Endothelial cell of umbilical vein (primary cell): ENCODE data around the gene CHEK2. TPM values are rescaled to one million over a fixed set of nuclear protein-coding genes. Genes with fewer than 3 reads are reported as not detected.

Experiments
- BruUV-seq: library from RNA; stranded (reverse); fragments of 400-500 nt; replicated peaks from 2 replicates; lab custom pipeline; 2021; lab: Mats Ljungman, UMichigan
- CTCF ChIA-PET: fragments of 300-600, 350-600 bp; sonication (Branson Sonifier 250); formaldehyde crosslinking; loops from one replicate; lab custom pipeline; 2021; ENCODE audit warnings: antibody characterized with exemption, inconsistent platforms; lab: Charles Lee
- POLR2A ChIA-PET: fragments of 300-600, 350-600 bp; sonication (Branson Sonifier 250); formaldehyde crosslinking; loops from one replicate; lab custom pipeline; 2021; ENCODE audit warnings: antibody characterized with exemption, inconsistent platforms; lab: Charles Lee
- DNase-seq: peaks from one replicate; pipeline ENCODE4 v3.0.0-alpha.2; 2011; ENCODE audit warnings: low read depth, low spot score
- FAIRE-seq: peaks from 2 replicates; lab custom pipeline; 2011; peaks lifted over from hg19 to GRCh38; lab: Jason Lieb, UNC
- H2AFZ ChIP-seq: 2 replicates; pipeline ENCODE4 v1.6.0; 2012; ENCODE audit warnings: low read depth, low read length, control low read depth, inconsistent platforms
- H3K27ac ChIP-seq: 2 replicates; pipeline ENCODE4 v1.5.1; 2011; ENCODE audit warnings: low read depth, mild to moderate bottlenecking, control low read depth, low read length, moderate library complexity; ENCODE audit not compliant: insufficient read depth
- H3K27me3 ChIP-seq, 2 experiments: 2 replicates each; pipeline versions ENCODE4 v1.6.0 to v1.6.1; 2011; ENCODE audit warnings: low read length in 2 of 2, mixed read lengths in 1 of 2; ENCODE audit not compliant: control insufficient read depth in 2 of 2, insufficient read depth in 2 of 2
- H3K36me3 ChIP-seq, 2 experiments: 2 replicates in 1 of 2; 3 replicates in 1 of 2; pipeline ENCODE4 v1.5.1; 2011; ENCODE audit warnings: low read length in 2 of 2, mild to moderate bottlenecking in 1 of 2, moderate library complexity in 1 of 2; ENCODE audit not compliant: control insufficient read depth in 2 of 2, insufficient read depth in 2 of 2; ENCODE audit errors: extremely low read depth in 1 of 2
- H3K4me1 ChIP-seq: 3 replicates; pipeline ENCODE4 v1.5.1; 2011; ENCODE audit warnings: mild to moderate bottlenecking, low read length; ENCODE audit not compliant: control insufficient read depth, insufficient read depth; ENCODE audit errors: extremely low read depth
- H3K4me2 ChIP-seq: 2 replicates; pipeline ENCODE4 v1.6.1; 2011; ENCODE audit warnings: low read length, control low read depth, mixed read lengths; ENCODE audit not compliant: insufficient read depth
- H3K4me3 ChIP-seq, 3 experiments: fragments of 200-600 bp in 1 of 3; sonication (generic), shearing (Covaris generic) in 1 of 3; replicated peaks in 1 of 3; 2 replicates each; pipeline ENCODE4 v1.5.1; 2011 to 2016; ENCODE audit warnings: control low read depth in 3 of 3, low read length in 3 of 3, mild to moderate bottlenecking in 2 of 3, inconsistent platforms in 1 of 3, low read depth in 1 of 3, moderate library complexity in 1 of 3; ENCODE audit not compliant: insufficient read depth in 1 of 3
- H3K79me2 ChIP-seq: 2 replicates; pipeline ENCODE4 v1.6.0; 2012; ENCODE audit warnings: low read length, inconsistent platforms; ENCODE audit not compliant: control insufficient read depth, insufficient read depth
- H3K9ac ChIP-seq: replicated peaks from 2 replicates; pipeline ENCODE3; 2011; ENCODE audit warnings: low read length, control low read depth; ENCODE audit not compliant: insufficient read depth; ENCODE audit errors: extremely low read depth
- H3K9me1 ChIP-seq: replicated peaks from 3 replicates; pipeline ENCODE4 v1.6.0; 2011; ENCODE audit warnings: mild to moderate bottlenecking, low read length; ENCODE audit not compliant: control insufficient read depth, insufficient read depth; ENCODE audit errors: extremely low read depth
- H3K9me3 ChIP-seq: replicated peaks from 2 replicates; pipeline ENCODE4 v1.5.1; 2012; ENCODE audit warnings: low read length, inconsistent platforms; ENCODE audit not compliant: control insufficient read depth, insufficient read depth
- H4K20me1 ChIP-seq: replicated peaks from 2 replicates; pipeline ENCODE3; 2011; ENCODE audit warnings: mild to moderate bottlenecking, low read length; ENCODE audit not compliant: control insufficient read depth, insufficient read depth; ENCODE audit errors: extremely low read depth
- EZH2 ChIP-seq: IDR thresholded peaks from 2 replicates; pipeline ENCODE4 v1.6.1; 2012; ENCODE audit warnings: borderline replicate concordance, low read depth, mild to moderate bottlenecking, moderate library complexity, low read length, inconsistent platforms; ENCODE audit not compliant: severe bottlenecking
- FOS ChIP-seq: IDR thresholded peaks from 2 replicates; pipeline ENCODE4 v1.6.1; 2011; ENCODE audit warnings: mild to moderate bottlenecking, low read length, moderate library complexity, borderline replicate concordance; ENCODE audit not compliant: insufficient read depth
- GATA2 ChIP-seq: IDR thresholded peaks from 2 replicates; pipeline ENCODE4 v1.7.0; 2011; ENCODE audit warnings: low read depth, mild to moderate bottlenecking, moderate library complexity, mixed read lengths, low read length; ENCODE audit not compliant: insufficient read length, insufficient read depth
- JUN ChIP-seq: IDR thresholded peaks from 2 replicates; pipeline ENCODE4 v1.6.1; 2011; ENCODE audit warnings: borderline replicate concordance, low read depth; ENCODE audit not compliant: insufficient read length, insufficient read depth
- MYC ChIP-seq: IDR thresholded peaks from one replicate; pipeline ENCODE4 v1.6.1; 2011; ENCODE audit warnings: mild to moderate bottlenecking, low read depth, low read length
- POLR2AphosphoS5 ChIP-seq: IDR thresholded peaks from 2 replicates; pipeline ENCODE4 v1.6.1; 2012; ENCODE audit warnings: low read depth, mild to moderate bottlenecking, control low read depth, low read length, moderate library complexity; ENCODE audit not compliant: insufficient read depth
- dilution Hi-C: fragments of 300-500 bp; cut with MboI; formaldehyde crosslinking; loops from one replicate; pipeline ENCODE4 v1.15.0; 2019; ENCODE audit warnings: low sequenced_read_pairs; ENCODE audit not compliant: extremely low pct_ligation_motif_present
- intact Hi-C: fragments of 100-400 bp; cut with micrococcal nuclease; formaldehyde crosslinking; loops from one replicate; pipeline ENCODE4 v1.10.0; 2022
- polyA plus RNA-seq, 4 experiments: library from polyadenylated mRNA; depleted of rRNA in 3 of 4; stranded (reverse) in 3 of 4; unstranded in 1 of 4; fragments of >200 nt; gene quantifications; 2 replicates each; pipeline versions ENCODE4 v1.2.1 to v1.2.3, GENCODE V29; 2011 to 2012; ENCODE audit warnings: missing spikeins in 1 of 4
- total RNA-seq: library from RNA; stranded (reverse); gene quantifications from 2 replicates; pipeline ENCODE4 v1.2.3, GENCODE V29; 2021
- TF ChIP-seq, protein P1 (sequence below): IDR thresholded peaks from 2 replicates; pipeline ENCODE4 v1.6.1; 2011; ENCODE audit not compliant: insufficient read depth, insufficient read length

Gene CHEK2
- total and polyA plus RNA-seq, 2 donors (not counting 3 experiments of a cell fraction or from before 2014, with no cell fraction given) = 24.6 to 24.9 TPM

DNA sequence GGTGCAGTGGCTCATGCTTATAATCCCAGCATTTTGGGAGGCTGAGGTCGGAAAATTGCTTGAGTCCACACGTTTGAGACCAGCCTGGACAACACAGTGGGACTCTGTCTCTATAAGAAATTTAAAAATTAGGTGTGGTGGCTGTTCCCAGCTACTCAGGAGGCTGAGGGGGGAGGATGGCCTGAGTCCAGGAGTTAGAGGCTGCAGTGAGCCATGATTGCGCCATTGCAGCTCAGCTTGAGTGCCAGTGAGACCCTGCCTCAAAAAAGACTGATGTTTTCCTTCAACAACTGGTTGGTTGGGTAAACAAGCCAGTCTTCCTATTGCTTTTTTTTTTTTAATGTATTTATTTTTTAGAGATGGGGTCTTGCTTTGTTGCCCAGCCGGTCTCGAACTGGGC lies 49.5 kb upstream of the CHEK2 start:
- FAIRE-seq (no peak), DNase-seq (no peak)
- ChIA-PET CTCF (interaction anchor here (1.4 to 4.6 kb wide), 3 partner anchors 38 to 454 kb away, joined by 4 to 34 read pairs (median 5); no protein-coding TSS in a partner anchor), POLR2A (interaction anchor here (0.7 kb wide), 2 partner anchors 9 to 600 kb away, joined by 4 to 5 read pairs; partner anchors contain the start of gene XBP1)
- Histone ChIP-seq H3K27ac (no peak overlapping the region), H4K20me1 (peaks cover 11% of the 10 kb centered on the region), H3K4me2 (no peak overlapping the region), H3K9ac (no peak overlapping the region), H3K9me1 (no peaks in the 10 kb centered on the region), H3K4me3 (no peak overlapping the region), H3K79me2 (peaks cover 17% of the 10 kb centered on the region), H3K36me3 (peaks cover 23 to 27% of the 10 kb centered on the region in 2 experiments), H3K9me3 (no peaks in the 10 kb centered on the region), H3K4me1 (no peaks in the 10 kb centered on the region), H3K27me3 (no peaks in the 10 kb centered on the region), H2AFZ (no peak overlapping the region)
- intact Hi-C loops = no loop called here
- TF ChIP-seq MYC (no peak), EZH2 (no peak)
- BruUV-seq = no TSS peak
- dilution Hi-C loops = no loop called here

DNA sequence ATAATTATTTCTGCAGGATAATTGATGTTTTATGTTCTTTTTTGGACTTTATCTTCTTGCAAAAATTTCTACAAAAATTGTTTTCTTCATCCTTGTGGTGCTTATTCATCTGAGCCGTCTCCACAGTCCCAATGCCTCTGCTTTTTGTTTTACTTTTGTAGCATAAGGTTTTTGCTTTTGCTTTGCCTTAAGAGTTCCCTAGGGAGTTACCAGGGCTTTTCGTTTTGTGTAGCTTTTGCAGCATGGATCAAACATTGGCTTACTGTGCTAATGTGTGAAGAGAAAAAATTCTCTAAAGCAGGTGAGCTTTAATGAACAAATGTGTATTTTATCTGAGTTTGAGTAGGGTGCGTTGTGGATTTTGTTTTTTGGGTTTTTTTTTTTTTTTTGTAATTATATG lies 47.0 kb upstream of the CHEK2 start:
- H3K27me3 ChIP-seq = no peaks in the 10 kb centered on the region
- intact Hi-C loops = no loop called here
- H3K9ac ChIP-seq = no peak overlapping the region
- dilution Hi-C loops = no loop called here
- H3K4me2 ChIP-seq = no peak overlapping the region
- no peak overlapping the region for H3K27ac ChIP-seq
- H3K4me3 ChIP-seq = no peak overlapping the region
- no peaks in the 10 kb centered on the region for H4K20me1 ChIP-seq
- no peak for FAIRE-seq
- H3K79me2 ChIP-seq = no peaks in the 10 kb centered on the region
- no TSS peak for BruUV-seq
- H3K36me3 ChIP-seq = peaks cover 16 to 22% of the 10 kb centered on the region in 2 experiments
- H3K9me1 ChIP-seq = no peaks in the 10 kb centered on the region
- no peaks in the 10 kb centered on the region for H3K4me1 ChIP-seq
- ChIA-PET POLR2A (no interaction called here), CTCF (interaction anchor here (1.6 to 4.6 kb wide), 5 partner anchors 11 to 456 kb away, joined by 3 to 34 read pairs (median 6); partner anchors contain the start of gene XBP1)
- no peak overlapping the region for H2AFZ ChIP-seq
- TF ChIP-seq JUN (no peak), GATA2 (no peak), POLR2AphosphoS5 (no peak), FOS (no peak), MYC (no peak), EZH2 (no peak)
- TF ChIP-seq, protein P1, sequence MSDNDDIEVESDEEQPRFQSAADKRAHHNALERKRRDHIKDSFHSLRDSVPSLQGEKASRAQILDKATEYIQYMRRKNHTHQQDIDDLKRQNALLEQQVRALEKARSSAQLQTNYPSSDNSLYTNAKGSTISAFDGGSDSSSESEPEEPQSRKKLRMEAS = no peak
- H3K9me3 ChIP-seq = no peaks in the 10 kb centered on the region
- no peak for DNase-seq
